NCI-H187 treated with DMSO at 0.1 percent for 48 hours (cell line): ENCODE results near the gene FEN1.
A peak's percentile ranks its signal among the peaks of the same experiment; 100 is the strongest.

ENCODE experiments used
- DNase-seq: peaks from one replicate; lab custom pipeline; 2025; lab: John Stamatoyannopoulos, UW

FEN1 gene

GRCh38 chr11:61792310-61793082 is at the start of gene FEN1, which contains the start of gene TMEM258:
TSS of gene FEN1 (plus strand) at chr11:61792911. CDS start at chr11:61795362, 2,451 bp downstream.
TSS of gene TMEM258 (minus strand) at chr11:61792599. CDS start at chr11:61792558, 41 bp downstream.
- DNase-seq, result peak; percentile 67

GRCh38 chr11:61743486-61744095 is 49.1 kb upstream of the FEN1 start:
- DNase-seq, result no peak

- DNase-seq, result no peak
These were observed 48.5 kb upstream of the FEN1 start for GRCh38 chr11:61744181-61744580.

GRCh38 chr11:61744609-61745156 is 48.0 kb upstream of the FEN1 start:
- no peak for DNase-seq

GRCh38 chr11:61745781-61746441 is 46.8 kb upstream of the FEN1 start:
- DNase-seq, result no peak

GRCh38 chr11:61746442-61747191 is 46.1 kb upstream of the FEN1 start:
- no peak for DNase-seq

- DNase-seq, result no peak
These were observed 45.3 kb upstream of the FEN1 start for GRCh38 chr11:61747192-61747966.

- no peak for DNase-seq
These were observed 44.8 kb upstream of the FEN1 start for GRCh38 chr11:61747967-61748285.

GRCh38 chr11:61749591-61750217 is 43.0 kb upstream of the FEN1 start:
- no peak for DNase-seq

GRCh38 chr11:61750631-61751273 is 42.0 kb upstream of the FEN1 start:
- no peak for DNase-seq

GRCh38 chr11:61751384-61751783 is 41.3 kb upstream of the FEN1 start:
- no peak for DNase-seq

GRCh38 chr11:61752117-61752924 is 40.4 kb upstream of the FEN1 start, which contains the start of gene MYRF:
TSS of gene MYRF (plus strand) at chr11:61752636. CDS start at chr11:61752745, 109 bp downstream.
- no peak for DNase-seq

- DNase-seq, result no peak
These were observed 39.7 kb upstream of the FEN1 start for GRCh38 chr11:61752925-61753521.

GRCh38 chr11:61753672-61754071 is 39.0 kb upstream of the FEN1 start:
- DNase-seq, result no peak

- no peak for DNase-seq
These were observed 37.9 kb upstream of the FEN1 start for GRCh38 chr11:61754534-61755482.

- DNase-seq, result no peak
These were observed 36.6 kb upstream of the FEN1 start for GRCh38 chr11:61756147-61756451.

GRCh38 chr11:61756452-61757212 is 36.1 kb upstream of the FEN1 start:
- no peak for DNase-seq
